SK-N-SH treated with all-trans-retinoic acid at 6 μM for 48 hours (cell line): Measurements from ENCODE around the gene GPC6.

Experiments
- ATAC-seq: fragments of 200-7000 bp; cut with Tn5 transposase; 3 replicates; pipeline ENCODE4 v1.9.1; 2020; ENCODE audit warnings: mild to moderate bottlenecking, moderate library complexity
- BACH2 ChIP-seq: fragments of 250-450 bp; sonication (Bioruptor Pico); IDR thresholded peaks from 2 replicates; pipeline ENCODE4 v1.9.0; 2021; ENCODE audit warnings: mild to moderate bottlenecking, borderline replicate concordance
- CREB5 ChIP-seq: fragments of 250-450 bp; sonication (Bioruptor Pico); IDR thresholded peaks from 2 replicates; pipeline ENCODE4 v1.5.1; 2020; ENCODE audit warnings: low read depth, mild to moderate bottlenecking, moderate library complexity
- ESRRG ChIP-seq: fragments of 250-450 bp; sonication (Bioruptor Pico); IDR thresholded peaks from 2 replicates; pipeline ENCODE4 v1.6.1; 2021; ENCODE audit warnings: mild to moderate bottlenecking
- ISL1 ChIP-seq: fragments of 250-450 bp; sonication (Bioruptor Pico); IDR thresholded peaks from 2 replicates; pipeline ENCODE4 v2.1.2; 2022; ENCODE audit warnings: mild to moderate bottlenecking, moderate library complexity
- OSR1 ChIP-seq: fragments of 250-450 bp; sonication (Bioruptor Pico); IDR thresholded peaks from 2 replicates; pipeline ENCODE4 v1.8.0; 2022; ENCODE audit warnings: moderate library complexity, mild to moderate bottlenecking, inconsistent platforms
- PATZ1 ChIP-seq: fragments of 250-450 bp; sonication (Bioruptor Pico); IDR thresholded peaks from 2 replicates; pipeline ENCODE4 v1.8.0; 2020; ENCODE audit warnings: mild to moderate bottlenecking, moderate library complexity, borderline replicate concordance
- POU6F1 ChIP-seq: fragments of 250-450 bp; sonication (Bioruptor Pico); IDR thresholded peaks from 2 replicates; pipeline ENCODE4 v1.8.0; 2021; ENCODE audit warnings: low read depth, mild to moderate bottlenecking, moderate library complexity, borderline replicate concordance
- PPARA ChIP-seq: fragments of 250-450 bp; sonication (Bioruptor Pico); IDR thresholded peaks from 2 replicates; pipeline ENCODE4 v1.5.0; 2020; ENCODE audit warnings: mild to moderate bottlenecking, borderline replicate concordance
- SNAI2 ChIP-seq: fragments of 250-450 bp; sonication (Bioruptor Pico); IDR thresholded peaks from 2 replicates; pipeline ENCODE4 v1.5.0; 2020; ENCODE audit warnings: mild to moderate bottlenecking, moderate library complexity
- TOX ChIP-seq: fragments of 250-450 bp; sonication (Bioruptor Pico); IDR thresholded peaks from 2 replicates; pipeline ENCODE4 v1.8.0; 2021; ENCODE audit warnings: mild to moderate bottlenecking, moderate library complexity, borderline replicate concordance
- ZC3H10 ChIP-seq: fragments of 250-450 bp; sonication (Bioruptor Pico); IDR thresholded peaks from 2 replicates; pipeline ENCODE4 v1.5.1; 2021; ENCODE audit warnings: mild to moderate bottlenecking, moderate library complexity
- ZFP3 ChIP-seq: fragments of 250-450 bp; sonication (Bioruptor Pico); IDR thresholded peaks from 2 replicates; pipeline ENCODE4 v1.5.0; 2020; ENCODE audit warnings: mild to moderate bottlenecking, moderate library complexity
- ZFP30 ChIP-seq: fragments of 450-650 bp; formaldehyde crosslinking; IDR thresholded peaks from 2 replicates; pipeline ENCODE4 v1.5.0; 2022; ENCODE audit warnings: mild to moderate bottlenecking, moderate library complexity
- ZNF70 ChIP-seq: fragments of 450-650 bp; formaldehyde crosslinking; IDR thresholded peaks from 2 replicates; pipeline ENCODE4 v1.5.0; 2020; ENCODE audit warnings: mild to moderate bottlenecking, moderate library complexity
- ZNF8 ChIP-seq: fragments of 450-650 bp; formaldehyde crosslinking; IDR thresholded peaks from 2 replicates; pipeline ENCODE4 v1.5.0; 2020; ENCODE audit warnings: mild to moderate bottlenecking, moderate library complexity
- TF ChIP-seq, protein P1 (sequence below): fragments of 250-450 bp; sonication (Bioruptor Pico); IDR thresholded peaks from 2 replicates; pipeline ENCODE4 v1.5.0; 2020; ENCODE audit warnings: mild to moderate bottlenecking, moderate library complexity
- TF ChIP-seq, protein P2 (sequence below): fragments of 250-450 bp; sonication (Bioruptor Pico); IDR thresholded peaks from 2 replicates; pipeline ENCODE4 v1.5.1; 2021; ENCODE audit warnings: mild to moderate bottlenecking, moderate library complexity

Gene GPC6

DNA sequence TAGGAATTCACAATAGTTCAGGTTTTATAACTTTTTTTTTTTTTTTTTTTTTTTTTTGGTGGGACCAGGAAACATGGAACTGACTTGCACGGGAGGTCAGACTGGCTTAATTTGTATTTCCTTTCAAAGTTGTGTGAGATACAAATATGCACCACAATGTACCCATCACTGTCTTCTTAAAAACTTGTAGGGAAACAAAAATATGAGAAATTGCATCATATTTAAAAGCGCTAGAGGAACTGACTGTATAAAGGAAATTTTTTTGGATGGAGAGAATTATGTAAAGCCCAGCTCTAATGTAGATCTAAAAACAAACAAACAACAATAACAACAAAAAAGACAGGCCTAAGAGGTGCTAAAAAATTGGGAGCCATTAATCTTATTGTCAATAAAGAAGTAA, 1006.3 kb downstream of the GPC6 start:
- ATAC-seq, result no peak
- TF ChIP-seq TOX, result no peak
- TF ChIP-seq PPARA (CRISPR knock-in tag), result no peak
- TF ChIP-seq PATZ1, result no peak
- TF ChIP-seq ZFP30 (CRISPR knock-in tag), result no peak
- TF ChIP-seq ZC3H10 (CRISPR knock-in tag), result no peak
- TF ChIP-seq, protein P1, sequence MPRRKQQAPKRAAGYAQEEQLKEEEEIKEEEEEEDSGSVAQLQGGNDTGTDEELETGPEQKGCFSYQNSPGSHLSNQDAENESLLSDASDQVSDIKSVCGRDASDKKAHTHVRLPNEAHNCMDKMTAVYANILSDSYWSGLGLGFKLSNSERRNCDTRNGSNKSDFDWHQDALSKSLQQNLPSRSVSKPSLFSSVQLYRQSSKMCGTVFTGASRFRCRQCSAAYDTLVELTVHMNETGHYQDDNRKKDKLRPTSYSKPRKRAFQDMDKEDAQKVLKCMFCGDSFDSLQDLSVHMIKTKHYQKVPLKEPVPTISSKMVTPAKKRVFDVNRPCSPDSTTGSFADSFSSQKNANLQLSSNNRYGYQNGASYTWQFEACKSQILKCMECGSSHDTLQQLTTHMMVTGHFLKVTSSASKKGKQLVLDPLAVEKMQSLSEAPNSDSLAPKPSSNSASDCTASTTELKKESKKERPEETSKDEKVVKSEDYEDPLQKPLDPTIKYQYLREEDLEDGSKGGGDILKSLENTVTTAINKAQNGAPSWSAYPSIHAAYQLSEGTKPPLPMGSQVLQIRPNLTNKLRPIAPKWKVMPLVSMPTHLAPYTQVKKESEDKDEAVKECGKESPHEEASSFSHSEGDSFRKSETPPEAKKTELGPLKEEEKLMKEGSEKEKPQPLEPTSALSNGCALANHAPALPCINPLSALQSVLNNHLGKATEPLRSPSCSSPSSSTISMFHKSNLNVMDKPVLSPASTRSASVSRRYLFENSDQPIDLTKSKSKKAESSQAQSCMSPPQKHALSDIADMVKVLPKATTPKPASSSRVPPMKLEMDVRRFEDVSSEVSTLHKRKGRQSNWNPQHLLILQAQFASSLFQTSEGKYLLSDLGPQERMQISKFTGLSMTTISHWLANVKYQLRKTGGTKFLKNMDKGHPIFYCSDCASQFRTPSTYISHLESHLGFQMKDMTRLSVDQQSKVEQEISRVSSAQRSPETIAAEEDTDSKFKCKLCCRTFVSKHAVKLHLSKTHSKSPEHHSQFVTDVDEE (CRISPR knock-in tag), result no peak
- no peak for TF ChIP-seq ISL1 (CRISPR knock-in tag)

GRCh38 chr13:94233401-94233800, 1006.8 kb downstream of the GPC6 start:
- TF ChIP-seq OSR1 (CRISPR knock-in tag) (no peak), ISL1 (CRISPR knock-in tag) (no peak), TOX (no peak), ZNF8 (CRISPR knock-in tag) (no peak), ZFP3 (no peak), ZFP30 (CRISPR knock-in tag) (no peak), CREB5 (no peak), BACH2 (CRISPR knock-in tag) (no peak), PPARA (CRISPR knock-in tag) (no peak)
- TF ChIP-seq, protein P1 (CRISPR knock-in tag), result no peak
- TF ChIP-seq, protein P2, sequence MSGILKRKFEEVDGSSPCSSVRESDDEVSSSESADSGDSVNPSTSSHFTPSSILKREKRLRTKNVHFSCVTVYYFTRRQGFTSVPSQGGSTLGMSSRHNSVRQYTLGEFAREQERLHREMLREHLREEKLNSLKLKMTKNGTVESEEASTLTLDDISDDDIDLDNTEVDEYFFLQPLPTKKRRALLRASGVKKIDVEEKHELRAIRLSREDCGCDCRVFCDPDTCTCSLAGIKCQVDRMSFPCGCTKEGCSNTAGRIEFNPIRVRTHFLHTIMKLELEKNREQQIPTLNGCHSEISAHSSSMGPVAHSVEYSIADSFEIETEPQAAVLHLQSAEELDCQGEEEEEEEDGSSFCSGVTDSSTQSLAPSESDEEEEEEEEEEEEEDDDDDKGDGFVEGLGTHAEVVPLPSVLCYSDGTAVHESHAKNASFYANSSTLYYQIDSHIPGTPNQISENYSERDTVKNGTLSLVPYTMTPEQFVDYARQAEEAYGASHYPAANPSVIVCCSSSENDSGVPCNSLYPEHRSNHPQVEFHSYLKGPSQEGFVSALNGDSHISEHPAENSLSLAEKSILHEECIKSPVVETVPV (CRISPR knock-in tag), result no peak
- ATAC-seq, result peak; percentile 95

DNA sequence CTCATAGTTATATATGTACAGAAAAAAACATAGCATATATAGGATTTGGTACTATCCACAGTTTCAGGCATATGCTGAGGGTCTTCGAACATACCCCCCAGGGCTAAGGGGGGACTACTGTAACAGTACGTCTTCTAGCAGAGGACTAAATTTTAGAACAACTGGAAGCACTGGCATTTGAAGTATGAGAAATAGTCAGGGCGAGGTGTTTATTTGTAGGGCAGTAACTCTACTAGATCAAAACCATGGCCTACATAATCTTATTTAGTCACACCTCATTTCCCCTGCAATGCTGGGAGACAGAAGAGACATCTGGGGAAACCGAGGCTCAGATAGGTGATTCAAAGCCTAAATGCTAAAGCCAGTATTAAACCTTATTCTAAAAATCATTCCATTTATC, 1007.2 kb downstream of the GPC6 start:
- peak; percentile 44 for ATAC-seq
- TF ChIP-seq ZNF70 (CRISPR knock-in tag), result no peak
- no peak for TF ChIP-seq CREB5
- TF ChIP-seq SNAI2 (CRISPR knock-in tag), result no peak
- TF ChIP-seq ZC3H10 (CRISPR knock-in tag), result no peak
- no peak for TF ChIP-seq ESRRG (CRISPR knock-in tag)
- no peak for TF ChIP-seq TOX
- TF ChIP-seq OSR1 (CRISPR knock-in tag), result no peak

DNA sequence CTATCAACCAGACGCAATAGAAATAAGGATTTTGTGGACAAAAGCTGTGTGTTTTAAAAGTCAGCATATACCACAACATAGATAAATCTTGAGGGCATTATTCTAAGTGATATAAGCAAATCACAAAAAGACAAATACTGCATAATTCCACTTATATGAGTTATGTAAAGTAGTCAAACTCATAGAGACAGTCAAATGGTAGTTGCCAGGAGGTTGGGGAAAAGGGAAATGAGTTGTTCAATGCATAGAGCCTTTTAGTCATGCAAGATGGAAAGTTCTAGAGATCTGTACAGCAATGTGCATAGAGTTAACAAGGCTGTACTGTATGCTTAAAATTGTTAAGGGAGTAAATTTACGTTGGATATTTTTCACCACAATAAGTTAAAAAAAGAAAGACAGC, 1008.1 kb downstream of the GPC6 start:
- no peak for ATAC-seq
- TF ChIP-seq ESRRG (CRISPR knock-in tag), result no peak
- no peak for TF ChIP-seq PPARA (CRISPR knock-in tag)
- no peak for TF ChIP-seq CREB5
- TF ChIP-seq POU6F1 (CRISPR knock-in tag), result no peak
- TF ChIP-seq, protein P2 (CRISPR knock-in tag), result no peak
- no peak for TF ChIP-seq SNAI2 (CRISPR knock-in tag)
